ENCODE data around the gene POU6F1.
"Not testable (repeated sequence)": the region's sequence is repeated elsewhere in the genome, so short reads cannot be mapped to it uniquely, and the experiment has no call there.

Gene POU6F1

GRCh38 chr12:51227962-51228361 is 10.1 kb upstream of the POU6F1 start:
- no peak for DNase-seq (ENCODE audit: low read depth)

GRCh38 chr12:51227112-51227511 is 9.2 kb upstream of the POU6F1 start:
- DNase-seq (ENCODE audit: low read depth), result not testable (repeated sequence)

GRCh38 chr12:51225771-51226170 is 7.9 kb upstream of the POU6F1 start:
- no peak for DNase-seq (ENCODE audit: low read depth)

GRCh38 chr12:51225234-51225633 is 7.4 kb upstream of the POU6F1 start:
- no peak for DNase-seq (ENCODE audit: low read depth)

- no peak for DNase-seq (ENCODE audit: low read depth)
Observed at GRCh38 chr12:51224625-51225024, 6.8 kb upstream of the POU6F1 start.

GRCh38 chr12:51222461-51222860 is 4.6 kb upstream of the POU6F1 start:
- DNase-seq (ENCODE audit: low read depth), result no peak

GRCh38 chr12:51219857-51220256 is 2.0 kb upstream of the POU6F1 start:
- not testable (repeated sequence) for DNase-seq (ENCODE audit: low read depth)

- DNase-seq (ENCODE audit: low read depth), result no peak
Observed at GRCh38 chr12:51219322-51219721, 1.5 kb upstream of the POU6F1 start.

- no peak for DNase-seq (ENCODE audit: low read depth)
Observed at GRCh38 chr12:51218607-51219161, 822 bp upstream of the POU6F1 start.

- peak; percentile 16 for DNase-seq (ENCODE audit: low read depth)
Observed at GRCh38 chr12:51217133-51217967, 512 bp downstream of the POU6F1 start.

GRCh38 chr12:51216642-51217041 is 1.2 kb downstream of the POU6F1 start:
- DNase-seq (ENCODE audit: low read depth), result no peak

GRCh38 chr12:51214895-51215294 is 3.0 kb downstream of the POU6F1 start:
- no peak for DNase-seq (ENCODE audit: low read depth)

- no peak for DNase-seq (ENCODE audit: low read depth)
Observed at GRCh38 chr12:51210690-51211395, 7.0 kb downstream of the POU6F1 start.

- no peak for DNase-seq (ENCODE audit: low read depth)
Observed at GRCh38 chr12:51209259-51209658, 8.6 kb downstream of the POU6F1 start.

- DNase-seq (ENCODE audit: low read depth), result no peak
Observed at GRCh38 chr12:51208016-51208660, 9.7 kb downstream of the POU6F1 start.

GRCh38 chr12:51205350-51205749 is 12.5 kb downstream of the POU6F1 start:
- DNase-seq (ENCODE audit: low read depth), result no peak

GRCh38 chr12:51202718-51203117 is 15.1 kb downstream of the POU6F1 start:
- no peak for DNase-seq (ENCODE audit: low read depth)

- DNase-seq (ENCODE audit: low read depth), result no peak
Observed at GRCh38 chr12:51200806-51201205, 17.1 kb downstream of the POU6F1 start.

- DNase-seq (ENCODE audit: low read depth), result no peak
Observed at GRCh38 chr12:51200156-51200555, 17.7 kb downstream of the POU6F1 start.

- no peak for DNase-seq (ENCODE audit: low read depth)
Observed at GRCh38 chr12:51199366-51199945, 18.4 kb downstream of the POU6F1 start.

- no peak for DNase-seq (ENCODE audit: low read depth)
Observed at GRCh38 chr12:51198568-51199365, 19.1 kb downstream of the POU6F1 start.
